OCI-LY7 (cell line): Measurements from ENCODE around the gene C7. TPM values are rescaled to one million over a fixed set of nuclear protein-coding genes. Genes with fewer than 3 reads are reported as not detected.

Source experiments
- BruUV-seq: library from RNA; stranded (reverse); fragments of 400-500 nt; replicated peaks from 2 replicates; lab custom pipeline; 2021; lab: Mats Ljungman, UMichigan
- CTCF ChIA-PET: fragments of 300-600 bp; sonication (Branson Sonifier 250); formaldehyde crosslinking; loops from one replicate; lab custom pipeline; 2022; ENCODE audit warnings: antibody characterized with exemption; ENCODE audit not compliant: unreplicated experiment; lab: Charles Lee
- POLR2A ChIA-PET: fragments of 300-600 bp; sonication (Branson Sonifier 250); formaldehyde crosslinking; loops from one replicate; lab custom pipeline; 2022; ENCODE audit warnings: antibody characterized with exemption; lab: Charles Lee
- DNase-seq: peaks from one replicate; pipeline ENCODE4 v3.0.0-alpha.2; 2015; ENCODE audit warnings: low spot score
- H2AFZ ChIP-seq: fragments of 200-600 bp; sonication (generic), shearing (Covaris generic); 2 replicates; pipeline ENCODE4 v1.6.1; 2014; ENCODE audit warnings: mild to moderate bottlenecking, antibody characterized with exemption, low read length, moderate library complexity
- H3K27ac ChIP-seq: fragments of 200-600 bp; sonication (generic); 2 replicates; pipeline ENCODE4 v1.5.1; 2014; ENCODE audit warnings: mixed run types, low read depth, mild to moderate bottlenecking, moderate library complexity, low read length, inconsistent platforms; ENCODE audit not compliant: poor library complexity, severe bottlenecking
- H3K36me3 ChIP-seq: fragments of 200-600 bp; sonication (generic); 2 replicates; pipeline ENCODE4 v1.6.1; 2014; ENCODE audit warnings: mild to moderate bottlenecking, antibody characterized with exemption, low read length, moderate library complexity, mixed read lengths; ENCODE audit not compliant: insufficient read depth
- H3K4me1 ChIP-seq: fragments of 200-600 bp; sonication (generic); 2 replicates; pipeline ENCODE4 v1.5.1; 2014; ENCODE audit warnings: mild to moderate bottlenecking, low read length; ENCODE audit not compliant: insufficient read depth, poor library complexity, severe bottlenecking
- H3K4me2 ChIP-seq: fragments of 200-600 bp; sonication (generic); 2 replicates; pipeline ENCODE4 v1.6.1; 2014; ENCODE audit warnings: mild to moderate bottlenecking, low read length
- H3K4me3 ChIP-seq: fragments of 200-600 bp; sonication (generic); 2 replicates; pipeline ENCODE4 v1.5.1; 2014; ENCODE audit warnings: mild to moderate bottlenecking, low read depth, low read length; ENCODE audit not compliant: poor library complexity, severe bottlenecking
- H3K79me2 ChIP-seq: fragments of 200-600 bp; sonication (generic); 2 replicates; pipeline ENCODE4 v1.6.1; 2016; ENCODE audit warnings: low read depth, mild to moderate bottlenecking, low read length, moderate library complexity, mixed read lengths; ENCODE audit not compliant: insufficient read depth
- H3K9me2 ChIP-seq: fragments of 200-600 bp; sonication (generic); 2 replicates; pipeline ENCODE4 v1.6.1; 2016; ENCODE audit warnings: mild to moderate bottlenecking, low read length, mixed read lengths; ENCODE audit not compliant: insufficient read depth
- H3K9me3 ChIP-seq: fragments of 200-600 bp; sonication (generic); 2 replicates; pipeline ENCODE4 v1.6.1; 2014; ENCODE audit warnings: mild to moderate bottlenecking, mixed run types, low read length, mixed read lengths
- H4K20me1 ChIP-seq: fragments of 200-600 bp; sonication (generic); 2 replicates; pipeline ENCODE4 v1.6.1; 2014; ENCODE audit warnings: mild to moderate bottlenecking, antibody characterized with exemption, low read length, moderate library complexity, mixed read lengths; ENCODE audit not compliant: insufficient read depth
- CTCF ChIP-seq: fragments of 200-600 bp; sonication (generic); conservative IDR thresholded peaks from 2 replicates; pipeline ENCODE4 v1.5.1; 2014; ENCODE audit warnings: mild to moderate bottlenecking, antibody characterized with exemption, low read length, moderate library complexity, mixed read lengths
- EZH2phosphoT487 ChIP-seq: fragments of 200-600 bp; sonication (generic); IDR thresholded peaks from 2 replicates; pipeline ENCODE4 v1.6.1; 2018; ENCODE audit warnings: low read depth, borderline replicate concordance, mild to moderate bottlenecking, mixed run types, antibody characterized with exemption, low read length, moderate library complexity, mixed read lengths
- intact Hi-C: fragments of 100-400 bp; cut with micrococcal nuclease; formaldehyde crosslinking; loops from one replicate; pipeline ENCODE4 v1.10.0; 2022; ENCODE audit not compliant: unreplicated experiment
- total RNA-seq, 2 experiments: library from RNA; depleted of rRNA in 1 of 2; stranded (reverse); fragments of >200 nt in 1 of 2; shearing (Covaris generic) in 1 of 2; gene quantifications; 2 replicates each; pipeline ENCODE4 v1.2.3, GENCODE V29; 2014 to 2022

C7 gene
- total RNA-seq, 2 experiments from 2014 or later: not detected

DNA sequence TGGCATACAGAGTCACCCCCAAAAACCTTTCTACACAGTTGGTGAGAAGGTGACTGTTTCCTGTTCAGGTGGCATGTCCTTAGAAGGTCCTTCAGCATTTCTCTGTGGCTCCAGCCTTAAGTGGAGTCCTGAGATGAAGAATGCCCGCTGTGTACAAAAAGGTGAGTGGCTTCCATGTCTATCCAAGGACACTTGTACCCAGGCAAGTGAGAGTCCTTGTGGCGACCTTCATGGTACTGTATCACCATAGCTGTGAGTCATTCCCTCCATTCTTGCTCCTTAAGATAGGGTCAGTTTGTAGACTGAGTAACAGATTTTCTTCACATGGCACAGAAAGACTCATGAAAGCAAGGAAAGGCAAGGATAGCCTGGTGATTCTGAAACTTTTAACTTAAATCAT lies 63.1 kb downstream of the C7 start:
- Histone ChIP-seq H4K20me1 (no peaks in the 10 kb centered on the region), H3K79me2 (no peaks in the 10 kb centered on the region), H3K36me3 (no peaks in the 10 kb centered on the region), H3K27ac (no peak overlapping the region), H3K4me2 (no peak overlapping the region), H3K4me3 (no peak overlapping the region), H3K9me2 (no peaks in the 10 kb centered on the region), H3K4me1 (no peaks in the 10 kb centered on the region), H2AFZ (no peak overlapping the region), H3K9me3 (no peaks in the 10 kb centered on the region)
- intact Hi-C loops: no loop called here
- TF ChIP-seq EZH2phosphoT487 (no peak), CTCF (no peak)
- BruUV-seq: no TSS peak
- ChIA-PET CTCF (no interaction called here), POLR2A (no interaction called here)
- DNase-seq: no peak

- TF ChIP-seq EZH2phosphoT487 (no peak), CTCF (no peak)
- Histone ChIP-seq H2AFZ (no peak overlapping the region), H3K27ac (no peak overlapping the region), H3K9me3 (no peaks in the 10 kb centered on the region), H3K36me3 (no peaks in the 10 kb centered on the region), H3K4me1 (no peaks in the 10 kb centered on the region), H3K4me3 (no peak overlapping the region), H3K9me2 (no peaks in the 10 kb centered on the region), H4K20me1 (no peaks in the 10 kb centered on the region), H3K79me2 (no peaks in the 10 kb centered on the region), H3K4me2 (no peak overlapping the region)
- DNase-seq: no peak
- ChIA-PET POLR2A (no interaction called here), CTCF (no interaction called here)
- no TSS peak for BruUV-seq
- intact Hi-C loops: no loop called here
Measured at GRCh38 chr5:40973364-40974004, 64.2 kb downstream of the C7 start.

GRCh38 chr5:40976041-40976440 lies 66.7 kb downstream of the C7 start:
- no TSS peak for BruUV-seq
- H3K4me2 ChIP-seq: no peak overlapping the region
- no peak overlapping the region for H2AFZ ChIP-seq
- H3K27ac ChIP-seq: no peak overlapping the region
- H3K36me3 ChIP-seq: no peaks in the 10 kb centered on the region
- no peaks in the 10 kb centered on the region for H4K20me1 ChIP-seq
- H3K4me1 ChIP-seq: no peaks in the 10 kb centered on the region
- intact Hi-C loops: no loop called here
- H3K4me3 ChIP-seq: no peak overlapping the region
- ChIA-PET CTCF (no interaction called here), POLR2A (no interaction called here)
- H3K9me2 ChIP-seq: no peaks in the 10 kb centered on the region
- H3K79me2 ChIP-seq: no peaks in the 10 kb centered on the region
- TF ChIP-seq EZH2phosphoT487 (no peak), CTCF (no peak)
- H3K9me3 ChIP-seq: no peaks in the 10 kb centered on the region
- DNase-seq: no peak
